Lung (tissue), 12 donors: ENCODE data around the gene NEO1. TPM values are rescaled to one million over a fixed set of nuclear protein-coding genes. Genes with fewer than 3 reads are reported as not detected.
A peak's percentile ranks its signal among the peaks of the same experiment; 100 is the strongest.

Experiments used
- ATAC-seq: fragments of 200-7000 bp; cut with Tn5 transposase; one replicate; pipeline ENCODE4 v1.9.1; 2020; ENCODE audit warnings: moderate number of reproducible peaks; ENCODE audit not compliant: insufficient read depth, low FRiP score
- DNase-seq, 3 donors: peaks; one replicate each; pipeline ENCODE4 v3.0.0-alpha.2; 2013 to 2017
- H3K27ac ChIP-seq, 2 donors: one replicate each; pipeline ENCODE4 v1.5.1; 2013; ENCODE audit warnings: mild to moderate bottlenecking in 2 of 2, moderate library complexity in 2 of 2, control low read depth in 1 of 2, inconsistent platforms in 1 of 2, low read depth in 1 of 2, low read length in 1 of 2
- H3K27me3 ChIP-seq, 3 donors: one replicate each; pipeline ENCODE4 v1.5.1; 2013; ENCODE audit warnings: low read length in 2 of 3; ENCODE audit not compliant: control insufficient read depth in 3 of 3, insufficient read depth in 3 of 3
- H3K36me3 ChIP-seq, 4 donors: one replicate each; pipeline ENCODE4 v1.5.1; 2013; ENCODE audit warnings: low read length in 4 of 4, mild to moderate bottlenecking in 1 of 4, moderate library complexity in 1 of 4; ENCODE audit not compliant: control insufficient read depth in 4 of 4, insufficient read depth in 4 of 4
- H3K4me1 ChIP-seq, 5 donors: one replicate each; pipeline ENCODE4 v1.5.1; 2013; ENCODE audit warnings: low read length in 5 of 5, mild to moderate bottlenecking in 2 of 5, moderate library complexity in 1 of 5; ENCODE audit not compliant: control insufficient read depth in 5 of 5, insufficient read depth in 5 of 5
- H3K4me3 ChIP-seq: one replicate; pipeline ENCODE4 v1.5.1; 2013; ENCODE audit warnings: mild to moderate bottlenecking, control low read depth, moderate library complexity
- H3K9ac ChIP-seq, 2 donors: one replicate each; pipeline ENCODE4 v1.5.1; 2013; ENCODE audit warnings: low read length in 2 of 2, control low read depth in 1 of 2; ENCODE audit not compliant: insufficient read depth in 1 of 2
- H3K9me3 ChIP-seq, 4 donors: one replicate each; pipeline ENCODE4 v1.5.1; 2013; ENCODE audit warnings: low read length in 3 of 4, mild to moderate bottlenecking in 1 of 4, moderate library complexity in 1 of 4; ENCODE audit not compliant: control insufficient read depth in 4 of 4, insufficient read depth in 3 of 4
- CTCF ChIP-seq: IDR thresholded peaks from 2 replicates; pipeline ENCODE4 v1.5.1; 2012; ENCODE audit warnings: mild to moderate bottlenecking; ENCODE audit errors: control extremely low read depth, extremely low read depth
- WGBS, 2 donors: extraction: QIAGEN DNeasy Blood & Tissue Kit; methylation state at CpG; one replicate each; pipeline ENCODE4 v1.1.7; 2013; 5-methylcytosine and 5-hydroxymethylcytosine counted together
- polyA plus RNA-seq, 2 donors: library from polyadenylated mRNA; stranded (reverse); fragments of 200-250 nt; gene quantifications; one replicate each; pipeline ENCODE4 v1.2.1, GENCODE V29; 2013
- total RNA-seq, 2 donors: library from RNA; depleted of rRNA in 1 of 2; stranded (reverse); fragments of >200 nt in 1 of 2; gene quantifications; one replicate each; pipeline ENCODE4 v1.2.1, GENCODE V29; 2014 to 2021
- donor health status: control.
- donor health status: control.
- donor health status: Bipolar disorder and iron deficiency.
- donor health status: healthy.
- donor health status: DM: yes; HTN: yes; CAD: no.

The NEO1 gene
- total and polyA plus RNA-seq, 4 donors, result 6.9 to 70.8 (median 16.5) TPM

DNA sequence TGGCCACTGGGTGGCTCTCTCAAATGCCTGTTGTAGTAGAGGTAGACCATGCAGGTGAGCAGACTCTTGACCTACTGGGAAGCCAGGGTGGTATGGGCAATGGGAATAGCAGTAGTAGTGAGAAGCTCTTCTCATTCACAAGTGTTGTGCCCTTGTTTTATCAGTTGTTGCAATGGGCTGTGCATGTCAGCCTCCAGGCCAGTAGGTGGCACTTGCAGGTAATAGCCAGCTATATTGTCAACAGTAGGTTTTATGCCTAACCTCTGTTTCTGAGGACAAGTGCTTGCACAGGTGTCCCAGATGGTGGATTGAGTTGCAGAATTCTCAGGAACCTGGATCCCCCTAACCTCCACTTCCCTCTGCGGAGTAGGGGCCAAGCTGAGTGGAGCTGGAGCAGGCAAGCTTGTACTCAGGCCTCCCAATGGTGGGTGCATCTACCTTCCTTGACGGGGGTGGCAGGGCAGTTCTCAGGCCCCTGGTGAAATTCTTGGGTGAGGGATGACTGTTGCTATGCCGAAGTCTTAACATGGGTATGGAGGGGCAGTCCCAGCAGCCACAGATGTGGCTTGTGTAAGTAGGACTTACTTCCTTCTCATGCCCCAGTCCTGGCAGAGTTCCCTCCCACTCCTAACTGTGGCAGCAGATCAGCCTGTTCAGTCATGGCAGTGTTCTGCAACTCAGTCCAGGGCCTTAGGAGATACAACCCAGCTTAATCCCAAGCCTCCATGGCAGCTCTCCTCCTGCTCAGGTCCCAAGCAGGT is 104.3 kb downstream of the NEO1 start:
- peaks cover 0 to 3% (median 0%) of the 10 kb centered on the region in 5 donors for H3K4me1 ChIP-seq
- TF ChIP-seq CTCF, result no peak
- H3K27me3 ChIP-seq, result no peaks in the 10 kb centered on the region
- H3K9ac ChIP-seq, result no peak overlapping the region
- peaks cover 0 to 14% (median 2%) of the 10 kb centered on the region in 4 donors for H3K36me3 ChIP-seq
- no peak overlapping the region for H3K27ac ChIP-seq
- WGBS, 2 donors, result 96 to 98% methylated on average over 3 of the region's 3 CpGs
- DNase-seq (no peak), ATAC-seq (no peak)
- H3K9me3 ChIP-seq, result peaks cover 0 to 10% (median 2%) of the 10 kb centered on the region in 4 donors
- H3K4me3 ChIP-seq, result no peak overlapping the region

DNA sequence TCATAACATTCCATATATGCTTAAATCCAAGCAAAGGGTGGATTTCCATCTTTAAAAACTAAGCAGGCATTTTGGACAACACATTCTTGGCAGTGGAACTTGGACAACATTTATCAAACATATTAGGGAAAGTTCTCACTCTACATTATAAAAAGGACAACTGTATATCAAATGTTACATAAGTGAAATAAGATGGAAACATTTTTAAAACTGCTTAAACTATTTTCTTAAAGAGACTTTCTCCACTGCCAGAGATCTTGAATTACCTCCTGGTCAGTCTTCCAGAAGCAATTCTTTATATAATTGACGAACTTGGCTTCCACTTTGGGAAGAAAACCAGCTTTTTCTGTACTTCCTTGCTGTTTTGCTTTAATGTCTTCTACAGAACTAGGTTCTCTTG is 109.3 kb downstream of the NEO1 start:
- 77 to 83% methylated on average over 1 of the region's 1 CpG for WGBS, 2 donors
- peaks cover 0 to 5% (median 4%) of the 10 kb centered on the region in 4 donors for H3K9me3 ChIP-seq
- H3K4me1 ChIP-seq, result peaks cover 0 to 10% (median 4%) of the 10 kb centered on the region in 5 donors
- H3K9ac ChIP-seq, result no peak overlapping the region
- H3K36me3 ChIP-seq, result peaks cover 1 to 16% (median 6%) of the 10 kb centered on the region in 4 donors
- no peak overlapping the region for H3K4me3 ChIP-seq
- H3K27me3 ChIP-seq, result no peaks in the 10 kb centered on the region
- peak in 1 of 3 donors; percentile 28 for DNase-seq
- no peak overlapping the region for H3K27ac ChIP-seq
- no peak for ATAC-seq
- no peak for TF ChIP-seq CTCF

- no peak for TF ChIP-seq CTCF
- WGBS, 2 donors, result 95% methylated on average over 3 of the region's 3 CpGs
- H3K27ac ChIP-seq, result no peak overlapping the region
- peaks cover 1 to 12% (median 7%) of the 10 kb centered on the region in 4 donors for H3K36me3 ChIP-seq
- H3K4me3 ChIP-seq, result no peak overlapping the region
- no peak overlapping the region for H3K9ac ChIP-seq
- peaks cover 0 to 10% (median 4%) of the 10 kb centered on the region in 5 donors for H3K4me1 ChIP-seq
- peaks cover 0 to 5% (median 4%) of the 10 kb centered on the region in 4 donors for H3K9me3 ChIP-seq
- ATAC-seq (no peak), DNase-seq (no peak)
- no peaks in the 10 kb centered on the region for H3K27me3 ChIP-seq
Measured at GRCh38 chr15:73165435-73165834, 113.2 kb downstream of the NEO1 start.
